ENCODE results near the gene DNMT3A. TPM values are rescaled to one million over a fixed set of nuclear protein-coding genes. Genes with fewer than 3 reads are reported as not detected.

DNMT3A gene
- total RNA-seq, 1 donor from 2014 or later: 36.7 TPM

GRCh38 chr2:25324905-25325592 lies 16.7 kb downstream of the DNMT3A start:
- DNase-seq: no peak

GRCh38 chr2:25324251-25324650 lies 17.5 kb downstream of the DNMT3A start:
- no peak for DNase-seq

- DNase-seq: no peak
These were observed 18.0 kb downstream of the DNMT3A start for GRCh38 chr2:25323610-25324189.

- no peak for DNase-seq
These were observed 18.6 kb downstream of the DNMT3A start for GRCh38 chr2:25323042-25323514.

- no peak for DNase-seq
These were observed 19.4 kb downstream of the DNMT3A start for GRCh38 chr2:25322312-25322711.

- DNase-seq: no peak
These were observed 21.6 kb downstream of the DNMT3A start for GRCh38 chr2:25320077-25320476.

GRCh38 chr2:25316101-25316500 lies 25.6 kb downstream of the DNMT3A start:
- no peak for DNase-seq

- DNase-seq: no peak
These were observed 26.4 kb downstream of the DNMT3A start for GRCh38 chr2:25315316-25315680.

- peak; percentile 81 for DNase-seq
These were observed 27.0 kb downstream of the DNMT3A start for GRCh38 chr2:25314514-25315315.

- no peak for DNase-seq
These were observed 27.8 kb downstream of the DNMT3A start for GRCh38 chr2:25313711-25314513.

GRCh38 chr2:25312958-25313710 lies 28.6 kb downstream of the DNMT3A start:
- DNase-seq: no peak

GRCh38 chr2:25311865-25312575 lies 29.7 kb downstream of the DNMT3A start:
- DNase-seq: no peak

- DNase-seq: no peak
These were observed 30.5 kb downstream of the DNMT3A start for GRCh38 chr2:25310965-25311864.

- no peak for DNase-seq
These were observed 31.1 kb downstream of the DNMT3A start for GRCh38 chr2:25310709-25310964.

GRCh38 chr2:25309402-25309801 lies 32.3 kb downstream of the DNMT3A start:
- no peak for DNase-seq

GRCh38 chr2:25308599-25308998 lies 33.1 kb downstream of the DNMT3A start:
- no peak for DNase-seq

- DNase-seq: no peak
These were observed 33.7 kb downstream of the DNMT3A start for GRCh38 chr2:25307949-25308557.

- no peak for DNase-seq
These were observed 34.9 kb downstream of the DNMT3A start for GRCh38 chr2:25306777-25307368.

GRCh38 chr2:25305775-25306174 lies 36.0 kb downstream of the DNMT3A start:
- DNase-seq: no peak

Data from skin of body (tissue), 2 donors.